Type B pancreatic cell (in vitro differentiated cells): Measurements from ENCODE around the gene SLC7A8. TPM values are rescaled to one million over a fixed set of nuclear protein-coding genes. Genes with fewer than 3 reads are reported as not detected.

Experiments
- DNase-seq: peaks from one replicate; pipeline ENCODE4 v3.0.0; 2021; ENCODE audit warnings: mixed read lengths; ENCODE audit not compliant: unreplicated experiment; ENCODE audit errors: extremely low spot score
- H3K27ac Mint-ChIP-seq: 2 replicates; pipeline ENCODE4 v1.8.0; 2021; ENCODE audit warnings: mild to moderate bottlenecking, mixed read lengths
- H3K27me3 Mint-ChIP-seq: 2 replicates; pipeline ENCODE4 v1.8.0; 2021; ENCODE audit warnings: mixed read lengths
- H3K36me3 Mint-ChIP-seq: 2 replicates; pipeline ENCODE4 v1.8.0; 2021; ENCODE audit warnings: mixed read lengths
- H3K4me1 Mint-ChIP-seq: one replicate; pipeline ENCODE4 v1.8.0; 2021; ENCODE audit warnings: mixed read lengths; ENCODE audit not compliant: unreplicated experiment
- H3K4me3 Mint-ChIP-seq: 2 replicates; pipeline ENCODE4 v1.8.0; 2021; ENCODE audit warnings: mild to moderate bottlenecking, mixed read lengths
- H3K9me3 Mint-ChIP-seq: 2 replicates; pipeline ENCODE4 v1.8.0; 2021; ENCODE audit warnings: mixed read lengths
- total RNA-seq: library from RNA; stranded (reverse); gene quantifications from 2 replicates; pipeline ENCODE4 v1.2.1, GENCODE V29; 2021; ENCODE audit warnings: low replicate concordance
- TF ChIP-seq, protein P1 (sequence below): fragments of 200-600 bp; sonication (generic); conservative IDR thresholded peaks from 2 replicates; pipeline ENCODE4 v1.5.0; 2021; ENCODE audit warnings: antibody characterized with exemption, mild to moderate bottlenecking

Gene SLC7A8
- total RNA-seq, 1 donor from 2014 or later = 56.1 TPM

DNA sequence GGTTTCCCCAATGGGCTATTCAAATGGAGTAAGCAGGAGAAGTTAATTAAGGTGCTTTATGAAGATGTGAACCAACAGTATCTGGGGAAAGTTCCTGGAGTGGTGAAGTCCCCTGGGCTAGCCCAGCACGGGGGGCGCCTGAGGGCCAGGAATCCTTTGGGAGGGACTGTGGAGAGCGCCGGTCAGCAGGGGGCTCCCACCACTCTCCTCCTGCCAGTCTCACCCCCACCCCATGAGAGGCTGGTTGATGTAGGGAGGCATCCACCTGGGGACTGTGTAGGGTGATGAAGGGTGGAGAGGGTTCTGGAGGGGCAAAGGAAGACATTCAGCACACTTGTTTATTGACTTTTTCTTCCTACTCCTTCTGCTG, 68.8 kb downstream of the SLC7A8 start:
- Mint-ChIP-seq H3K36me3 (no peaks in the 10 kb centered on the region), H3K4me3 (no peak overlapping the region), H3K9me3 (no peaks in the 10 kb centered on the region), H3K4me1 (peaks cover 8% of the 10 kb centered on the region), H3K27ac (no peak overlapping the region), H3K27me3 (peaks cover 11% of the 10 kb centered on the region)
- no peak for DNase-seq
- TF ChIP-seq, protein P1, sequence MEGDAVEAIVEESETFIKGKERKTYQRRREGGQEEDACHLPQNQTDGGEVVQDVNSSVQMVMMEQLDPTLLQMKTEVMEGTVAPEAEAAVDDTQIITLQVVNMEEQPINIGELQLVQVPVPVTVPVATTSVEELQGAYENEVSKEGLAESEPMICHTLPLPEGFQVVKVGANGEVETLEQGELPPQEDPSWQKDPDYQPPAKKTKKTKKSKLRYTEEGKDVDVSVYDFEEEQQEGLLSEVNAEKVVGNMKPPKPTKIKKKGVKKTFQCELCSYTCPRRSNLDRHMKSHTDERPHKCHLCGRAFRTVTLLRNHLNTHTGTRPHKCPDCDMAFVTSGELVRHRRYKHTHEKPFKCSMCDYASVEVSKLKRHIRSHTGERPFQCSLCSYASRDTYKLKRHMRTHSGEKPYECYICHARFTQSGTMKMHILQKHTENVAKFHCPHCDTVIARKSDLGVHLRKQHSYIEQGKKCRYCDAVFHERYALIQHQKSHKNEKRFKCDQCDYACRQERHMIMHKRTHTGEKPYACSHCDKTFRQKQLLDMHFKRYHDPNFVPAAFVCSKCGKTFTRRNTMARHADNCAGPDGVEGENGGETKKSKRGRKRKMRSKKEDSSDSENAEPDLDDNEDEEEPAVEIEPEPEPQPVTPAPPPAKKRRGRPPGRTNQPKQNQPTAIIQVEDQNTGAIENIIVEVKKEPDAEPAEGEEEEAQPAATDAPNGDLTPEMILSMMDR = no peak

DNA sequence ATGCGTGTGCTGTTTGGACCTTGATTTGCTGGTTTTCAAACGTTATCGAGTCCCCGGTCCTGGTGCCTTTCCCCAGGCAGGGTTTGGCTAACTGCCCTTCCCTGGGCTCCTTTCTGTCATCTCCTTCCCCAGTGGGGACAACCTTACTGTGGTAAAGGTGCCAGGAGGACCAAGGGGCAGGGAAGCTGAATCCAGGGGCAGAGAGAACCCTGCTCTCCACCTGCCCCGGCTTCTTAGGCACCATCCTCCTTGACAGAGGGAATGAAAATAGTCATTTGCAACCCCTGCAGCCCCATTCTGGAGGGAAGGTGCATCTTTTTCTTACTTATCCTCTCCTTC, 69.4 kb downstream of the SLC7A8 start:
- peaks cover 8% of the 10 kb centered on the region for H3K4me1 Mint-ChIP-seq

DNA sequence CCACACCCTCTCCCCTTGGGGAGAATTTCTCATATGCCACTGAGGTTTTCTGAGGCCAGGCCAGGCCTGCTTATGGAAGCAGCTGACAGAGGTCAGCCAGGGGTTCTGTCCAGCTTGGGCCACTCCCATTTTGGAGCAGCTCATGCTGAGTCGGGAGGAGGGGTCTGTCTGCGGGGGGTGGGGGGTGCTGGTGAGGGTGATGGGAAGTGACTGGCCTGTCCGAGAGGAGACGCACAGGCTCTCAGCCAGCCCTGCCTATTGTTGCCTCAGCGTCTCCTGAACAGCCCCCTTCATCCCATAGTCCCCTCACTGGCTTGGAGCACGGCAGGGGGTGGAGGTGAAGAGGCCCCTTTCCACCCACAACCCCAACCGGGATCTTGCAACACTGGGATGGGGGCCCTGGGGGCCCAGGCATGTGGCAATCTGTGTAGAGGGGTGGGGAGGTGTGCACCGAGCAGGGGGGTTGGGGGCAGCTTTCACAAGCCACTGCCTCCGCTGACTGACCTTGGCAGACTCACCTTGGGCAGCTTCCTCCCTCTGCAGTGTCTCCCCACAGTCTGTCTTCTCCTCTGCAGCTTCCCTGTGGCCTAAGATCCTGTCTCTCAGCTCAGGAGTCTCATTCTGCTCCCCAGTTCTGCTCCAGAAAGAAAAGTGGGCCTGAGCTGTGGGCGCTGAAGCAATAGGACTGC, 69.9 kb downstream of the SLC7A8 start:
- no peak for DNase-seq
- TF ChIP-seq, protein P1 = no peak
- Mint-ChIP-seq H3K27me3 (peaks cover 11% of the 10 kb centered on the region), H3K9me3 (no peaks in the 10 kb centered on the region), H3K36me3 (no peaks in the 10 kb centered on the region), H3K27ac (no peak overlapping the region), H3K4me1 (peaks cover 8% of the 10 kb centered on the region), H3K4me3 (no peak overlapping the region)

More for the DNA sequence above, 69.4 kb downstream of the SLC7A8 start:
- no peaks in the 10 kb centered on the region for H3K9me3 Mint-ChIP-seq
- no peak for DNase-seq
- TF ChIP-seq, protein P1 = no peak
- H3K27me3 Mint-ChIP-seq = peaks cover 11% of the 10 kb centered on the region
- no peak overlapping the region for H3K27ac Mint-ChIP-seq
- no peak overlapping the region for H3K4me3 Mint-ChIP-seq
- H3K36me3 Mint-ChIP-seq = no peaks in the 10 kb centered on the region

DNA sequence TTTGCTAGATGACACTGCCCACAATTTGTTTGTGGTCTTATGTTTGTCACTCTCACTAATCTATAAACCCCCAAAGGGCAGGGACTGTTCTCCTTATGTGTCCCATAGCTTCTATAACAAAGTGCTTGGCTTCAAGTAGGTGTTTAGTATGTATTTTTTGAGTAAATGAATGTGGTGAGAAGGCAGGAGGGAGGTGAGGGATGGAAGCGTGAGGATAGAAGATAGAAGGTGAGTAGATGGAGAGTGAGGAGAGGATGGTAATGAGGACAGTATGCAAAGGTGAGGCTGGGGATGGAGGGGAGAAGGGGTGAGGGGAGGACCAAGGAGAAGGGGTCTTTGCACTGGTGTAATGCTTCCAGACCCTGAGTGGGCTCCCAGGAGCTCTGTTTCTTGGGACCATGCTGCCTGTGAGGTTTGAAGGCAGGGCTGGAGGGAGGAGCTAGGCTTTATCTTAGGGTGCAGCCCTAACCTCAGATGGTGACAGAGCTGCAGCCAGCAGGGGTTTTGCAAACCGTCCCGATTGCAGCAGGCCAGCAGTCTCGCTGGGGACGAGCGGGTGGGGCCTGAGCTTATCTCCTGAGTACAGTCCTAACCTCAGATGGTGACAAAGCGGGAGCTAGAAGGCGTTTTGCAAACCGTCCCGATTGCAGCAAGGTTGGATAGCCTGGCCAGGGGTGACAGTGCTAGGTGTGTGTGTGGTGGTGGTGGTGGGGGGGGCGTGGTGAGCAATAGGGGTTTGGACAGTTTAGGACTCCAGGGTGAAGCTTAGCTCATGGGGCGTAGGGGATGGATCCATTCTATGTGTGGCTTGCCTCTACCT, 70.9 kb downstream of the SLC7A8 start:
- DNase-seq = no peak
- Mint-ChIP-seq H3K27ac (no peak overlapping the region), H3K4me1 (peaks cover 8% of the 10 kb centered on the region), H3K27me3 (peaks cover 11% of the 10 kb centered on the region), H3K36me3 (no peaks in the 10 kb centered on the region), H3K9me3 (no peaks in the 10 kb centered on the region), H3K4me3 (no peak overlapping the region)
- TF ChIP-seq, protein P1 = no peak

DNA sequence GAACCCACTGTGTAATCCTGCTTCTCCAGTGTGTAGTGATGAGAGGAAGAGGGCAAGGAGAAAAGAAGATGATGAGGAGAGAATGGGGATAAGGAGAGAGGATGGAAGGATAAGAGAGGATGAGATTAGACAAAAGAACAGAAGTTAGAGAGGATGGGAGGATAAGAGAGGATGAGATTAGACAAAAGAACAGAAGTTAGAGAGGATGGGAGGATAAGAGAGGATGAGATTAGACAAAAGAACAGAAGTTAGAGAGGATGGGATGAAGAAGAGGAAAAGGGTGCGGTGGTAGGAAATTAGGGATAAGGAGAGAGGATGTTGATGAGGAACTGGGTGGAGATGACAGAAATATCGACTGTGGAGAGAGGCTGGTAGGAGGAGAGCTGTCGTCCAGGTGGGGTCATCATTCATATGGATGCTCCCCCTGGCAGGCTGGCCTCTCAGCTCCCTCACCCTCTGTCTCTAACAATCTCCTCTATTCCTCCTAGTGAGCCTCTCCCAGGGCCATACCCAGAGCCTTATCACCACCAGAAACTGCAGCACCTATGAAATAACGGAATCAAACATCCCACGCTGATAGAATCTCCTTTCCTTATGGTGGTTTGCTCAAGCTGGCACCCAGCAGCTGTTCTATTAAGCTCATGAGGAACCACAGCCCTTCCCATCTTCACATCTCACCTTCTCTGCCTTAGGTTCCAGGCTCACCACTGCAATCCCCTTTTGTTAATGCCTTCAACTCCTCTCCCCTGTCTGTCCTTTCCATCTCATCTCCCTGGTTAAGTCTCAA, 72.7 kb downstream of the SLC7A8 start:
- H3K4me3 Mint-ChIP-seq = no peak overlapping the region
- H3K36me3 Mint-ChIP-seq = no peaks in the 10 kb centered on the region
- TF ChIP-seq, protein P1 = no peak
- H3K4me1 Mint-ChIP-seq = peaks cover 16% of the 10 kb centered on the region
- peaks cover 9% of the 10 kb centered on the region for H3K27me3 Mint-ChIP-seq
- H3K9me3 Mint-ChIP-seq = no peaks in the 10 kb centered on the region
- no peak overlapping the region for H3K27ac Mint-ChIP-seq
- no peak for DNase-seq
